ENCODE data around the gene PCDH7.

PCDH7 gene

DNA sequence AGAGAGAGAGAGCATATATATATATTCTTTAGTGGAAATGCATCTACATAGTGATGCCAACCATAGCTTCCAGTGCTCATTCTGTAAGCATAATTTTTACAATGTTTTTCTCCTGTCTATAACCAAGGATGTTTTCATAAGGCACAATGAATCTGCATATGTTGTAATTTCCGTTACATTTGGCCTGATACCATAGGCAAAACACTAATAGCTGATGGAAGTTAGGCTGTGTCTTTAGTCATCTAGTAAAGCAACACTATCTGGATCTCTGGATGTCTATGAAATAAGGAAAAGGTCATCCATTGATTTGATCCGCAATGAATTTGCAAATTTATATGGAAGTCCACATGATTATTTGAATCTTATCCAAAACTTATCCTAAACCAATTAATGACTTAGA is 8.1 kb downstream of the PCDH7 start:
- DNase-seq = no peak

DNA sequence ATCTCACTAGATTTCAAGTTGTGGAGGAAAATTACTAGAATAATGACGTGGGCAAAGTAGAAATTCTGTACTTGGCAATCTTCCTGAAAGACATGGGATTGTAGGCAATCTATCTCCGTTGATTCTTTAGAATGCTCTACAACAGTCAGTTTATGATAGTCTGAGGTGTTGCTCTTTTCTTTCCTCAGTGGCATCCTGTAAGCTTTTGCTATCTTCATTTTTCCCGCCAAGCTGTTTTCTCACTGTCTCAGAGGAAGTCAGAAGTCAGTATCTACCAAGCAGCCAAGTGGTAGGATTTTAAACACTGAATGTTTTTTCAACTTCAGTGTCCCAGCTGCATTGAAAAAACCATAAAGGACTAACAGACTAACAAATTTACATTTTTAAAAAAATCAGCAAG is 23.7 kb downstream of the PCDH7 start:
- DNase-seq = no peak

DNA sequence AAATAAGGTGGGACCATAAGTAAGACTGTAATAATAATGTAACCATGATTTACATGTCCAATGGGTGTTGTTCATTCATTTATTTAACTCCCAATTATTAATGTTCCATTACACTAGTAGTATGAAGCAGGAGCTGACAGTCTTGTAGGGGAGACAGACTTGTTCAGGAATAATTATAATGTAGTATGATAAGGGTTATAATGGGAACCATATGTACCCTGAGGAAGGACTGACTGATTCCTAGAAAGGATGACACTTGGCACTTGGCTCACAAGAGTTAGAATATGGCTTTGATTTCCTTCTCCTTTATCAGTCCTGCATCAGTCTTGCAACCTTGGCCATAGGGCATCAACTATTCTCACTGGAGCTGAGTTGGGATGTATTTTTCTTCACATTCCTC is 24.2 kb downstream of the PCDH7 start:
- DNase-seq = no peak

DNA sequence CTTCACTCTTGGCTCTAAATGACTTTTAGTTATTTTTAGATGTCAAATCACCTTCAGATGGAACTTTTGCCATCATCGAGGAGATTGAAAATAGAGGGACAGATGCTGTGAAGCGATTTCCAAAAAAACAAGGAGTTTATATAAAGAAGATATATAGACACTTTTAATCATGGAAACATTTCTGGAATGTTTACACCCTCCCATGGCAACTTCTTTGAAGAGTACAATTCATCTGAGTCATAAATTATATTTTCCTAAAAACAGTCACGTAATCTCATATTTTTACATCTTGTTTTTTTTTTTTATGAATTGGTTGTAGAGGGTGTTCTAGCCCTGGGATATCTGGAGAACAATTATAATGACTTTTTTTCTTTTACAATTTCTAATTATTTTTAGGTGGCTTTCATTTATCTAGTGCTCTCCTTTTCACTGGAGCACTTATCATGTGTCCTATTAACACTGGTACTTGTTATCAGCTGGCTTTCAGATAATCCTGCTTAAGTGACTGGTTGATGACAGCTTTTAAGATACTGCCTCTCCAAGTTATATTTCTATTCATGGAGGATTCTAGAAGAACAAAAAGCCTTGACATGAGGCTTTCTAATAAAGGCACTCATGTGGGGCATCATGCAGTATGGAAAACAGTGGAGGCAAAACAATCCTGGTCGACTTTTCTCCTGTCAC is 24.9 kb downstream of the PCDH7 start:
- DNase-seq = no peak

DNA sequence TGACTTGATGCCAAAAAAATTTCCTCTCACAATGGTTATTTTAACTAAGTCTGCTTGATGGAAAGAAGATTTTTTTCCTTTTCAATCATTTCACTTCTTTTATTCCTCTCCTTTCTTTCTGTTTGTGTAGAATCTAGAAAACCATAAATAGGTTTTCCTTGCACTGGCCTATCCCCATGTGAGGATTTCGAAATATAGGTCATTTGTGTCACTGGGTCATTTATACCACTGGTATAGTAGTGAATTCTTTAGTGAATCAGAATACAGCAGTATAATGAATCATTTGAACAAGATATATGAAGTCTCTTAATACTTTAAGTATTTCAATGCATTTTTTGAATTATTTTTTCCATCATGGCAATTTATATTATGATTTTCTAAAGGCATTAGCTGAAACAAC is 26.6 kb downstream of the PCDH7 start:
- no peak for DNase-seq

DNA sequence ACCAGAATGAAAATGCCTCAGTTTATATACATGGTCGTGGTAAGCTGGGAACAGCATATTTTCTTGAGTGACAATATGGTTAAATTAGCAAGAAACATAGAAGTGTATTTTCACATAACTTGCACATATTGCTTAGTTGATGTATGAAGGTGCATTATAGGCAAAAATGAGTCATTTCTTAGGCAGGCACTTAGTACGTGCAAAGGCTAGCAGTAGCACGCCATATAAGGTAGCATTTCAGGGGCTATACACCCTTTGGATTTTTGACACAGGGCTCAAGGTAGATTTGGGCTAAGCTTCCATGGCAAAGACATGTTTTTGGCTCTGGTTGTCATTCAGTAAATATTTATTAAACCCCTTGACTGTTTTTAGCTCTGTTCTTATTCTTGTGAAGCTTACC is 33.1 kb downstream of the PCDH7 start:
- DNase-seq = no peak

DNA sequence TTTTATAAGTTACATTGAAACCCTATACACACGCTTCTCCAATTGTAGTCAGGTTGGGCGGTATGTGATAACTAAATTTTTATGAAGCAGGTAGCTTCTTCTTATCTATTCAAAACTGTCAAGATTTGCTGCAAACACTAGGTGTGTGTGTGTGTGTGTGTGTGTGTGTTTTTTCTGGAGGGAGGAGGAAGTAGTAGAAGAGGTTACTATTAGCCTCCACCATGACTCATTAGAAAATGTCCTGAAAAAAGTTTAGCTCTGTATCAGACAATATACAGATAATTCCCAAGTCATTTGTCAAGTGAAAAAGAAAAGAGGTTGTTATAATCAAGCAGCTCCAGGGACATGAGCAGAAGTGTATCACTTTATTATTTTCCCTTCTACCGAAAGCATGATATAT is 33.9 kb downstream of the PCDH7 start:
- DNase-seq = no peak

DNA sequence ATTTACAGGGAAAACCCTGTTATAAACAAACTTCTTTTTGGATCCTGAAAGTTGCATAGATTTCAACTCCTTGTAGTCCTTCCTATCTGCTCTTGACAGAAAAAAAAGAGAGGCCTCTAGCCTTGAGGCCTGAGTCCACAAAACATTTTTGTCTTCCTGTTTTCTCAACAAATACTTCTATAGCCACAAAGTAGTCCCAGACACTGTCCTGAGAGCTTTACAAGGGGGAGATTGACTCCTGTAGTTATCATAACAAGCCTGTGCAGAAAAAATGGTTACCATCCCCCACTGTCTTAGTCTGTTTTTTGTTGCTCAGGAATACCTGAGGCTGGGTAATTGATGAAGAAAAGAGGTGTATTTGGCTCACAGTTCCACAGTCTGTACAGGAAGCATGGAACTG is 35.2 kb downstream of the PCDH7 start:
- no peak for DNase-seq

DNA sequence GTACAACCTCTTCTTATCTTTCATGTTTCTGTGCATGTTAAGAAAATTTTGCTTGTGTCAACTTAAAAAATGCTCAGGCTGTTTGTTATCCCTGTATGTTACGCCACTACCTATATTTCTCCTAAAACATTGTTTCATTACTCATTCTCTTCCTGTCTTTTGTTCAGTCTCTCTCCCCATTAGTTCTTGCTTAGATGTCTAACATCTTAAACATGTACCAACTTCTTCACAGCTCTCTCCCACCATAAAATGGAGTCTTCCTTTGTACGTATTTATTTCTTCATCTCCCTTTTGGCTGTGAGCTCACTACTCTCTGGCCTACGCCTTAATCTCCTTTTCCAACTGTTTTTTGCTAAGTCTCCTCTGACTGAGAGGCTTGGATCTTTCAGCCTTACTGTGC is 36.4 kb downstream of the PCDH7 start:
- no peak for DNase-seq

DNA sequence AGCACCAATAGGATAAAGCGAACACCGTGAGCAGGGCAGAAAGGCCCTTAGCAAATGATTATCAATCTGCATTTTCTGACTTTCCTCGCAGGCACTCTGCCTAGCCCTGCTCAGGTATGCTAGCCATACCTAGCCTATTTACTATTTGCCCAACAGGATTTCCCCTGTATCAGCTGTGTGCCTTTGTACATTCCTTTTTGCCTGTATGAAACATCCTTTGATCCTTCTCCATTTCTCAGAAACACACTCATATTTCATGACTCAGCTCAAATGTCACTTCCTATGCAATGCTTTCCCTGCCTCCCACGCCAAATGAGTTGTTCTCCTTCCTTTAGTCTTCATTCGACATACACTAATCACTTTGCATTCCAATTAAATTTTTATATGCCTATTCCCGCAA is 37.2 kb downstream of the PCDH7 start:
- no peak for DNase-seq

DNA sequence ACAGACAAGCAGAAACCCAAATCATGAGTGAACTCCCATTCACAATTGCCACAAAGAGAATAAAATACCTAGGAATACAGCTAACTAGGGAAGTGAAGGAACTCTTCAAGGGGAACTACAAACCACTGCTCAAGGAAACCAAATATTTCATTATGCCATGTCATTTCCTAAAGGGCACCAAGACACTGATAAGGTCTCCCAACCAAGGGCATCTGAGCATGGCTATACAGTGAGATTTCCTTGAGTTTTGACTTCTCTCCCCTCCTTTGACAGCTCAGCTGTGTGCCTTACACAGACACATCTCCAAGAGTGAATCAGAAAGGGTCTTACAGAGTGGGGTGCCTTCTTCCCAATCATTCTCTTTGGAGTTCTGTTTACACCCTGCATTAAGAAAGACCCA is 40.4 kb downstream of the PCDH7 start:
- no peak for DNase-seq

DNA sequence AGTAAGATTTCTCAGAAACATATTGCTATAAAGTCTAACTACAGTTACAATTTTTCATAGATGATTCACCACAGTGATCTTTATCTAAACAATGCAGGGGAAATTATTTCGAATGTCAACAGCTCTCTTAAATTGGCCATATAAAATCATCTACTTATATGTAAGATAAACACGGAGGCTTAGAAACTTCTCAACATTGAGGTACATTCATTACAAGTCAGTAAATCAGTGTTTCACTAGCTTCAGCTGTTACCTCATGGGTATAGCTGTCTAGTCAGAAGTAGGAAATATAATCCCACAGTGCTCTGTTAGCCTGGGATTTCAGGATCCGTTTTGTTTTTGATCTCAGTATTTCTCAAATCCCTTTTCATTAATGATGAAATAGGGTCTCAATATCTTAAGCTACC is 43.2 kb downstream of the PCDH7 start:
- DNase-seq = no peak

DNA sequence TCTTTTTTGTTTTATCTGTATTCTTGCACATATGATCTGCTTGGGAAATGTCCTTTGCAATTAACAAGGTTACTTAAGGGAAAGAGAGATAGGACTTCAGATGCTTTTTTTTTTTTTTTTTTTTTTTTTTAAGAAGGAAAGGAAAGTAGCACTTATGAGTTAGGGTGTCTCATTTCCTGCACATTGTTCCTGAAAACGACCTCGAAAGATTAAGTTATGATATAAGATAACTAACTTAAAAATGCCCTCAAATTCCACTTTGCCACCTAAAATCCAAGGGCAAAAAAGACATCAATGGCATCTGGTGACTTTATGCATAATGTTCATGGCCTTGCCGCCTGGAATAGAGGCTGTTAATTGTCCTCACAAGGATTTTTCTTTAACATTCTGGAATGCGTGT is 44.9 kb downstream of the PCDH7 start:
- no peak for DNase-seq

DNA sequence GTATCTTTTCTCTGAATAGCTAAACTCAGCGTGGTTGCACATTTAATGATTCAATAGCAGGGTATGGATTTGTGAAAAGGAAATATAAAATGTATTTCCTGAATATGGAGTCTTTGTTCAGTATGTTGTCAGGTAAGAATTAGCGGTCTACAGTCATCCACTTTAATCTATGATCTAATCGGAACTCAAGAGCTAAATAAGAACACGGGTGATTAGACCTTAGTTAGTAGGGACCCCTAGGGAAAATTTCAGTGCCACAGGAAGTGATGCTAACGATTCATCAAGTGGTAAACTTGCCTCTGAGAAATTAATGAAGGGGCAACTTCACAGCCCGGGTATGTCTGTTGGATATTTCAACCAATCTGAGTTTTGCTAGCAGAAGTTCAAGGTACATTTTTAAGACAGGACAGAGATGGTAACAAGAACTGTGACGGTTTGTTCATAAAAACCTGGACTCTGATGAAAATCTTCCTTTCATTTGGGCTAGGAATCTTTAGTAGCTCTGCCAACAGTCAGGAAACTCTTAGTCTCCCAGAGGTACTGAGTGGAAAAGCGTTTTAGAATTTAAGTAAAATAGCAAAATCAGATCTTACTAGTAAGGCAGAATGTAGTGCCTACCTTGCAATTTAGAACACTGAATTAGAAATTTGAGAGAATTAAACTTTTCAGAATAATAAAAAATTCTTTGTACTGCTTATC is 47.1 kb downstream of the PCDH7 start:
- DNase-seq = no peak

DNA sequence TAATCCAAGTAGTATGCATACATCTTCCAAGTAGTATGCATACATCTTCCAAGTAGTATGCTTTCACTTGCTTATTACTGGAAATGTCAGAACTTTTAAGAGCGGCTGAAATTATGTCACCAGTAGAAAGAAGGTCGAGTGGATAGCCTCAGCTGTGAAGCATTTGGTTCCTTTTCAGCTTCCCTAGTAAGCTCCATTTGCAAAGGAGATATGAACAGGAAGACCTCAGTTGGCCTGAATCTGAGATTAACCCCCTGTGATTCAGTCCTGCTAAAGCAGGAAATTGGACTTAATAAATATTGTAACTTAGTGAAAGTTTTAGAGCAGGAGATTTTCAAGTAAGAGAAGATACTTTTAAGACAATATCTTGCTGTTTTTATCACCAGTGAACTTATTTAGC is 48.1 kb downstream of the PCDH7 start:
- DNase-seq = no peak

DNA sequence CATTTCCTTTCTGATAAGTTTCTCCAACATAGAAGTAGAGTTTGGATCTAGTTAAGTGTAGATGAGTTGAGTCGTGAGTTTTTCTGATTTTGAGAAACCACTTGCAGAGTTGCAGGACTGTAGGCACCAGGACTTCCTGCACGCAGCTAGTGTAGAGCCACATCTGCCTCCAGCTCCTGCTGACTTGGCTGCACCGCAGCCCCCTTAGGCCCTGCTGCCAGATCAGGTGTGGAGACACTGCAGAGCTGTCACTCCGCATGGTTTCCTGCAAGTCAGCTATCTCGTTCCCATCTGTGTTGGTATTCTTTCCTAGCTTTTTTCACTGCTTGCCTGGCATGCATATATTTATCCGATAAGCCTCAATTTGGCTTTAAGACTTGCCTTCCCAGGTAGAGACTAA is 48.9 kb downstream of the PCDH7 start:
- no peak for DNase-seq

DNA sequence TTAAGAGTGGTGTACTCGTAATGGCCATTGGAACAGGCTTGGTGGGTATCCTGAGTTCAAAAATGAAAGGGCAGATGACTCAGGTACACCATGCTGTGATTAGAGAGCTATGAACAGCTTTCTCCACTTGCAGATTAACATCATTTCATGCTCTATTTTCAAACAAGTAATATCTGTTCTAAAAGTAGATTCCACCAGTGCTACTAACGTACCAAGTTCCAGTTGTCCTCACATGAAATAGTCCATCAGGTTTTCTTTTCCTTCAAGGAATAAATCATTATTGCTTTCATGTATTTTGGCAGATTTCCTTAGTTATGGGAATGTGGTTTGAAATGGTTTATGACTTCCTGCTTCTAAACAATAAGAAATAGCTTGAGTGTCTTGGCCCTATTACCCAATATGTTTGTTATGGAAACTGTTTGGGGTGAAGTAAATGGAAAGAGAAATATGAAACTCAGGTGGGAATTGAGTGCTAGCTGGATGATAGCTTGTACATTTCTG is 49.9 kb downstream of the PCDH7 start:
- DNase-seq = no peak

DNA sequence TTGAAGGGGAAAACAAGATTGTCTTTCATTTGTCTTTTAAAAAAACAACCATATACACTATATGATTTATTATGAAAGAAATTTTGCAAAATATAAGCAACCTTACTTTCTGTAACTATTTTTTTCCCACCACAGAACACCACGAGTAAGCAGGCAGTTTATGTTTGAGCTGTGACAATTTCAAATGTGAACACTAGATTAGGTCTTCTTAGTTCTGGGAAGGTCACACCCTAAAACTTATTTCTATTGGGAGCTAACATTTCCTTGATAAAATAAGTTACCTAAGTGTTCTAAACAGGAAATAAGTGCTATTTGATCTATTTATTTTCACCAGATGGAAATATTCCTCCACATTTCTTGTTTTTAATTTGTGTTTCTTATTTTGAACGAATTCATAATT is 50.6 kb downstream of the PCDH7 start:
- no peak for DNase-seq

DNA sequence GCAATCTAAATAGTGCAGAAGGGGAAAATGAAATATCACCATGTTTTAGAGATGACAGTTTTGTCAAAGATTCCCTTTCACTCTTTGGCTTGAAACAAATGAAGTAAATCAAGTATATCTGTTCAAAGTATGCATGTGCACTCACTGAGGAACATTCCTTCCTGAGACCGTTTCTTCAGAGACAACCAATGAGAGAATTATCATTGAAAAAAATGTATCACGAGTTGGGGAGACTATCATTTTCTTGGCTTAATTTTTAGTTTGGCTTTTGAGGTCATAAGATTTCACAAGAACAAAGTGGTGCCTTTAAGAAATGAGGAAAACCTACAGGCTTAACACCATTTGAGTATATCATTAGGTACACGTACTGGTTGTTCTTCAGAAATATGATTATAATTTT is 56.3 kb downstream of the PCDH7 start:
- DNase-seq = no peak

DNA sequence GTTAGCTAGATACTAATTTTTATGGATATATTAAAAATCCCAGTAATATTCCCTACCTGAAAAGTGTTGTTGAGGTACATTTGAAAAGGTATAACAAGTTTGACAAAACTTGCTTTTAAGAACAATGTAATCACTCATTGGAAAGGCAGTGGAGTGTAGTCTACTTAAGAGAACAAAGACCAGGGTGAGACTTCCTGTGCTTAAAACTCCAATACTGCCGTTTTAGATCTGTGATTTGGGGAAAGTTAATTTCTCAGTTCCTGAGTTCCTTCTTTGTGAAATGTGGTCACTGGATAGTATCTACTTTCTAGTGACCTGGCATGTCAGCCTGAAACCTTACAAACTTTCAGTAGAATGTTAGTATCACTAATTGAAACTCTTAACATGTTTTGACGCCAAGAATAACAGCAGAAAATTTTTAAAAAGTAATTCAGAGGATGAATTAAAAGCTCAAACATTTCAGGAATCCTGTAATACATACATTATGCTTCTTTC is 56.8 kb downstream of the PCDH7 start:
- no peak for DNase-seq

All from NCI-H1930 (cell line).